HCT116 (cell line): ENCODE measurements around the gene PDE6B. TPM values are rescaled to one million over a fixed set of nuclear protein-coding genes. Genes with fewer than 3 reads are reported as not detected.

Experiments used
- ATAC-seq: fragments of 200-7000 bp; cut with Tn5 transposase; 2 replicates; pipeline ENCODE4 v1.9.1; 2020; ENCODE audit warnings: mild to moderate bottlenecking, moderate library complexity
- BruUV-seq: library from RNA; stranded (reverse); fragments of 400-500 nt; replicated peaks from 2 replicates; lab custom pipeline; 2021; lab: Mats Ljungman, UMichigan
- CTCF ChIA-PET: fragments of 300-600 bp; sonication (Branson Sonifier 250); formaldehyde crosslinking; loops from one replicate; lab custom pipeline; 2021; ENCODE audit warnings: antibody characterized with exemption; lab: Charles Lee
- POLR2A ChIA-PET: fragments of 300-600, 350-600 bp; sonication (Branson Sonifier 250); formaldehyde crosslinking; loops from one replicate; lab custom pipeline; 2021; ENCODE audit warnings: antibody characterized with exemption; lab: Charles Lee
- RAD21 ChIA-PET, 2 experiments: fragments of 300-600 bp; sonication (Branson Sonifier 250); formaldehyde crosslinking; loops; one replicate each; lab custom pipeline; 2023; ENCODE audit warnings: low total read pairs in 2 of 2; ENCODE audit not compliant: uncharacterized antibody in 2 of 2, unreplicated experiment in 2 of 2, low non-redundant PET in 1 of 2; lab: Charles Lee
- DNase-seq: peaks from one replicate; pipeline ENCODE4 v3.0.0-alpha.2; 2010; ENCODE audit warnings: low read depth, low spot score
- H2AFZ ChIP-seq: fragments of 200-600 bp; shearing (Covaris generic), sonication (generic); 2 replicates; pipeline ENCODE4 v1.6.1; 2017; ENCODE audit warnings: low read depth, mixed run types, mixed read lengths, antibody characterized with exemption, low read length; ENCODE audit not compliant: poor library complexity, severe bottlenecking
- H3K27ac ChIP-seq: 2 replicates; pipeline ENCODE4 v1.5.1; 2012; ENCODE audit warnings: low read depth, low read length
- H3K27me3 ChIP-seq: fragments of 200-600 bp; sonication (generic); 2 replicates; pipeline ENCODE4 v1.6.1; 2016; ENCODE audit warnings: mixed run types, low read length, mixed read lengths; ENCODE audit not compliant: insufficient read depth
- H3K36me3 ChIP-seq, 2 experiments: fragments of 200-500 bp in 1 of 2; fragments of 200-600 bp in 1 of 2; sonication (Bioruptor generic) in 1 of 2; sonication (generic) in 1 of 2; 2 replicates each; pipeline versions ENCODE4 v1.5.1 to v1.6.1; 2014 to 2016; ENCODE audit warnings: low read length in 2 of 2, inconsistent platforms in 1 of 2, mixed read lengths in 1 of 2, mixed run types in 1 of 2; ENCODE audit not compliant: insufficient read depth in 2 of 2, control insufficient read depth in 1 of 2
- H3K4me1 ChIP-seq, 2 experiments: fragments of 200-600 bp in 1 of 2; sonication (generic) in 1 of 2; 2 replicates each; pipeline versions ENCODE4 v1.5.1 to v1.6.1; 2012 to 2017; ENCODE audit warnings: low read length in 2 of 2, inconsistent platforms in 1 of 2, mild to moderate bottlenecking in 1 of 2, mixed read lengths in 1 of 2, mixed run types in 1 of 2, moderate library complexity in 1 of 2; ENCODE audit not compliant: insufficient read depth in 2 of 2, control insufficient read depth in 1 of 2
- H3K4me2 ChIP-seq: fragments of 200-600 bp; sonication (generic); 2 replicates; pipeline ENCODE4 v1.6.1; 2017; ENCODE audit warnings: mixed run types, low read length, mixed read lengths
- H3K4me3 ChIP-seq, 2 experiments: fragments of 200-600 bp in 1 of 2; sonication (generic) in 1 of 2; replicated peaks in 1 of 2; 2 replicates each; pipeline ENCODE4 v1.5.1; 2011 to 2016; ENCODE audit warnings: low read length in 2 of 2, control low read depth in 1 of 2, low read depth in 1 of 2, mild to moderate bottlenecking in 1 of 2, mixed read lengths in 1 of 2, mixed run types in 1 of 2
- H3K79me2 ChIP-seq: fragments of 200-600 bp; sonication (generic); 2 replicates; pipeline ENCODE4 v1.6.1; 2017; ENCODE audit warnings: mild to moderate bottlenecking, mixed run types, low read length, moderate library complexity, mixed read lengths; ENCODE audit not compliant: insufficient read depth
- H3K9ac ChIP-seq: fragments of 200-600 bp; sonication (generic); 2 replicates; pipeline ENCODE4 v1.6.1; 2016; ENCODE audit warnings: low read length, mixed read lengths
- H3K9me2 ChIP-seq: fragments of 200-600 bp; sonication (generic), shearing (Covaris generic); 2 replicates; pipeline ENCODE4 v1.6.1; 2017; ENCODE audit warnings: mixed run types, mild to moderate bottlenecking, moderate library complexity; ENCODE audit not compliant: insufficient read depth
- H3K9me3 ChIP-seq, 2 experiments: fragments of 200-500 bp in 1 of 2; fragments of 200-600 bp in 1 of 2; sonication (Bioruptor generic) in 1 of 2; sonication (generic) in 1 of 2; 2 replicates each; pipeline ENCODE4 v1.6.1; 2014 to 2017; ENCODE audit warnings: low read length in 2 of 2, mixed read lengths in 2 of 2, inconsistent platforms in 1 of 2, low read depth in 1 of 2, mild to moderate bottlenecking in 1 of 2, mixed run types in 1 of 2, moderate library complexity in 1 of 2; ENCODE audit not compliant: control insufficient read depth in 1 of 2, insufficient read depth in 1 of 2
- H4K20me1 ChIP-seq: fragments of 200-600 bp; sonication (generic), shearing (Covaris generic); 2 replicates; pipeline ENCODE4 v1.6.1; 2017; ENCODE audit warnings: mixed run types, mild to moderate bottlenecking, moderate library complexity; ENCODE audit not compliant: insufficient read depth
- CBX3 ChIP-seq: IDR thresholded peaks from 2 replicates; pipeline ENCODE4 v1.6.1; 2012; ENCODE audit warnings: low read depth
- CEBPB ChIP-seq: IDR thresholded peaks from 2 replicates; pipeline ENCODE4 v1.6.1; 2012; ENCODE audit warnings: low read depth
- EGR1 ChIP-seq: IDR thresholded peaks from 2 replicates; pipeline ENCODE4 v1.6.1; 2012; ENCODE audit warnings: low read depth
- ELF1 ChIP-seq: IDR thresholded peaks from 2 replicates; pipeline ENCODE4 v1.6.1; 2012; ENCODE audit warnings: low read depth, borderline replicate concordance
- EZH2 ChIP-seq: fragments of 200-600 bp; sonication (generic); IDR thresholded peaks from 2 replicates; pipeline ENCODE4 v1.6.1; 2017; ENCODE audit warnings: antibody characterized with exemption, mixed run types
- EZH2phosphoT487 ChIP-seq: fragments of 200-600 bp; IDR thresholded peaks from 2 replicates; pipeline ENCODE4 v1.6.1; 2018; ENCODE audit warnings: antibody characterized with exemption, borderline replicate concordance
- FOSL1 ChIP-seq: IDR thresholded peaks from 2 replicates; pipeline ENCODE4 v1.6.1; 2012; ENCODE audit warnings: low read depth
- JUND ChIP-seq: IDR thresholded peaks from 2 replicates; pipeline ENCODE4 v1.6.1; 2012
- MAX ChIP-seq: IDR thresholded peaks from 2 replicates; pipeline ENCODE4 v1.6.1; 2012
- POLR2A ChIP-seq: IDR thresholded peaks from 2 replicates; pipeline ENCODE4 v1.7.0; 2011; ENCODE audit warnings: borderline replicate concordance; ENCODE audit not compliant: insufficient read depth, insufficient read length; ENCODE audit errors: extremely low read depth
- POLR2AphosphoS5 ChIP-seq: IDR thresholded peaks from 2 replicates; pipeline ENCODE4 v1.6.1; 2011; ENCODE audit warnings: mild to moderate bottlenecking, low read depth, low read length, moderate library complexity
- RAD21 ChIP-seq: IDR thresholded peaks from 2 replicates; pipeline ENCODE4 v1.6.1; 2012; ENCODE audit warnings: low read depth, mild to moderate bottlenecking
- REST ChIP-seq: IDR thresholded peaks from 2 replicates; pipeline ENCODE4 v1.6.1; 2012; ENCODE audit warnings: low read depth
- SP1 ChIP-seq: IDR thresholded peaks from 2 replicates; pipeline ENCODE4 v1.6.1; 2012; ENCODE audit warnings: low read depth
- YY1 ChIP-seq: IDR thresholded peaks from 2 replicates; pipeline ENCODE4 v1.6.1; 2011; ENCODE audit warnings: low read length, low read depth, moderate library complexity, mild to moderate bottlenecking; ENCODE audit not compliant: insufficient replicate concordance; ENCODE audit errors: extremely low read depth
- ZFX ChIP-seq: fragments of 450-650 bp; IDR thresholded peaks from 2 replicates; pipeline ENCODE4 v1.6.1; 2017
- ZNF274 ChIP-seq: fragments of 200-500 bp; sonication (Bioruptor generic); IDR thresholded peaks from 2 replicates; pipeline ENCODE4 v1.6.1; 2014; ENCODE audit warnings: mild to moderate bottlenecking, low read depth, low read length, inconsistent platforms
- intact Hi-C: fragments of 100-400 bp; cut with micrococcal nuclease; formaldehyde crosslinking; loops from 2 replicates; pipeline ENCODE4 v1.10.0; 2022
- total RNA-seq: library from RNA; stranded (reverse); gene quantifications from one replicate; pipeline ENCODE4 v1.2.1, GENCODE V29; 2021; ENCODE audit not compliant: unreplicated experiment
- TF ChIP-seq, protein P1 (sequence below), 3 experiments: fragments of 200-600 bp in 1 of 3; sonication (generic) in 1 of 3; IDR thresholded peaks in 2 of 3; conservative IDR thresholded peaks in 1 of 3; 2 replicates each; pipeline ENCODE4 v1.5.1; 2012 to 2017; ENCODE audit warnings: low read depth in 2 of 3, low read length in 2 of 3, antibody characterized with exemption in 1 of 3, borderline replicate concordance in 1 of 3, control low read depth in 1 of 3, mild to moderate bottlenecking in 1 of 3, mixed read lengths in 1 of 3, mixed run types in 1 of 3, moderate library complexity in 1 of 3; ENCODE audit not compliant: insufficient read depth in 1 of 3
- TF ChIP-seq, protein P2 (sequence below): IDR thresholded peaks from 2 replicates; pipeline ENCODE4 v1.6.1; 2012

The PDE6B gene
- total RNA-seq, 1 experiment from 2014 or later, result not detected

- DNase-seq (no peak), ATAC-seq (no peak)
- Histone ChIP-seq H3K4me1 (no peaks in the 10 kb centered on the region), H3K9me3 (no peaks in the 10 kb centered on the region), H3K9ac (no peak overlapping the region), H3K27me3 (no peaks in the 10 kb centered on the region), H3K4me3 (no peak overlapping the region), H3K4me2 (no peak overlapping the region), H3K27ac (no peak overlapping the region), H3K79me2 (no peaks in the 10 kb centered on the region), H2AFZ (no peak overlapping the region), H3K36me3 (no peaks in the 10 kb centered on the region), H3K9me2 (no peaks in the 10 kb centered on the region), H4K20me1 (no peaks in the 10 kb centered on the region)
- intact Hi-C loops, result no loop called here
- ChIA-PET RAD21 (no interaction called here), CTCF (no interaction called here), POLR2A (no interaction called here)
- BruUV-seq, result no TSS peak
- TF ChIP-seq REST (no peak), ZFX (no peak), CEBPB (no peak), ELF1 (no peak), YY1 (no peak), MAX (no peak), JUND (no peak), ZNF274 (no peak), RAD21 (no peak), EGR1 (no peak), EZH2 (no peak), SP1 (no peak), POLR2AphosphoS5 (no peak), FOSL1 (no peak), POLR2A (no peak), EZH2phosphoT487 (no peak), CBX3 (no peak)
- TF ChIP-seq, protein P1, sequence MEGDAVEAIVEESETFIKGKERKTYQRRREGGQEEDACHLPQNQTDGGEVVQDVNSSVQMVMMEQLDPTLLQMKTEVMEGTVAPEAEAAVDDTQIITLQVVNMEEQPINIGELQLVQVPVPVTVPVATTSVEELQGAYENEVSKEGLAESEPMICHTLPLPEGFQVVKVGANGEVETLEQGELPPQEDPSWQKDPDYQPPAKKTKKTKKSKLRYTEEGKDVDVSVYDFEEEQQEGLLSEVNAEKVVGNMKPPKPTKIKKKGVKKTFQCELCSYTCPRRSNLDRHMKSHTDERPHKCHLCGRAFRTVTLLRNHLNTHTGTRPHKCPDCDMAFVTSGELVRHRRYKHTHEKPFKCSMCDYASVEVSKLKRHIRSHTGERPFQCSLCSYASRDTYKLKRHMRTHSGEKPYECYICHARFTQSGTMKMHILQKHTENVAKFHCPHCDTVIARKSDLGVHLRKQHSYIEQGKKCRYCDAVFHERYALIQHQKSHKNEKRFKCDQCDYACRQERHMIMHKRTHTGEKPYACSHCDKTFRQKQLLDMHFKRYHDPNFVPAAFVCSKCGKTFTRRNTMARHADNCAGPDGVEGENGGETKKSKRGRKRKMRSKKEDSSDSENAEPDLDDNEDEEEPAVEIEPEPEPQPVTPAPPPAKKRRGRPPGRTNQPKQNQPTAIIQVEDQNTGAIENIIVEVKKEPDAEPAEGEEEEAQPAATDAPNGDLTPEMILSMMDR (IDR thresholded peaks at IDR 0.05 in 2 of 3, conservative IDR thresholded peaks at IDR 0.05 in 1 of 3; ENCODE audit: borderline replicate concordance in 1 of 3, insufficient read depth in 1 of 3, low read depth in 2 of 3, low read length in 2 of 3), result no peak
- TF ChIP-seq, protein P2, sequence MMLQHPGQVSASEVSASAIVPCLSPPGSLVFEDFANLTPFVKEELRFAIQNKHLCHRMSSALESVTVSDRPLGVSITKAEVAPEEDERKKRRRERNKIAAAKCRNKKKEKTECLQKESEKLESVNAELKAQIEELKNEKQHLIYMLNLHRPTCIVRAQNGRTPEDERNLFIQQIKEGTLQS, result no peak
These were observed 43.5 kb upstream of the PDE6B start for GRCh38 chr4:581753-582361.
